ENCODE measurements around the gene ETV5. TPM values are rescaled to one million over a fixed set of nuclear protein-coding genes. Genes with fewer than 3 reads are reported as not detected.

The ETV5 gene
- total RNA-seq, 1 donor from 2014 or later, result 54.1 TPM

GRCh38 chr3:186129206-186129605 lies 20.3 kb upstream of the ETV5 start:
- Mint-ChIP-seq H3K9me3 (ENCODE audit: low read depth) (no peaks in the 10 kb centered on the region), H3K36me3 (ENCODE audit: insufficient read depth) (no peaks in the 10 kb centered on the region), H3K4me1 (ENCODE audit: low read depth) (peaks cover 9% of the 10 kb centered on the region), H3K27ac (no peak overlapping the region), H3K27me3 (peaks cover 4% of the 10 kb centered on the region), H3K4me3 (ENCODE audit: low read depth) (no peak overlapping the region)
- no peak for TF ChIP-seq CTCF (IDR thresholded peaks at IDR 0.05; ENCODE audit: unreplicated experiment)
- no peak for DNase-seq (ENCODE audit: low spot score, unreplicated experiment)

GRCh38 chr3:186128158-186128557 lies 19.3 kb upstream of the ETV5 start:
- H3K4me1 Mint-ChIP-seq (ENCODE audit: low read depth), result peaks cover 10% of the 10 kb centered on the region
- H3K9me3 Mint-ChIP-seq (ENCODE audit: low read depth), result no peaks in the 10 kb centered on the region
- H3K36me3 Mint-ChIP-seq (ENCODE audit: insufficient read depth), result no peaks in the 10 kb centered on the region
- DNase-seq (ENCODE audit: low spot score, unreplicated experiment), result no peak
- no peak overlapping the region for H3K27ac Mint-ChIP-seq
- no peak overlapping the region for H3K4me3 Mint-ChIP-seq (ENCODE audit: low read depth)
- no peak for TF ChIP-seq CTCF (IDR thresholded peaks at IDR 0.05; ENCODE audit: unreplicated experiment)
- peaks cover 4% of the 10 kb centered on the region for H3K27me3 Mint-ChIP-seq

- Mint-ChIP-seq H3K36me3 (ENCODE audit: insufficient read depth) (no peaks in the 10 kb centered on the region), H3K9me3 (ENCODE audit: low read depth) (no peaks in the 10 kb centered on the region), H3K27me3 (peaks cover 4% of the 10 kb centered on the region), H3K27ac (no peak overlapping the region), H3K4me1 (ENCODE audit: low read depth) (peaks cover 14% of the 10 kb centered on the region), H3K4me3 (ENCODE audit: low read depth) (no peak overlapping the region)
- no peak for TF ChIP-seq CTCF (IDR thresholded peaks at IDR 0.05; ENCODE audit: unreplicated experiment)
- no peak for DNase-seq (ENCODE audit: low spot score, unreplicated experiment)
These were observed 18.6 kb upstream of the ETV5 start for GRCh38 chr3:186127463-186127862.

- TF ChIP-seq CTCF (IDR thresholded peaks at IDR 0.05; ENCODE audit: unreplicated experiment), result no peak
- H3K27ac Mint-ChIP-seq, result no peak overlapping the region
- H3K4me1 Mint-ChIP-seq (ENCODE audit: low read depth), result peaks cover 17% of the 10 kb centered on the region
- H3K4me3 Mint-ChIP-seq (ENCODE audit: low read depth), result no peak overlapping the region
- no peaks in the 10 kb centered on the region for H3K9me3 Mint-ChIP-seq (ENCODE audit: low read depth)
- H3K27me3 Mint-ChIP-seq, result peaks cover 3% of the 10 kb centered on the region
- DNase-seq (ENCODE audit: low spot score, unreplicated experiment), result no peak
- H3K36me3 Mint-ChIP-seq (ENCODE audit: insufficient read depth), result no peaks in the 10 kb centered on the region
These were observed 16.2 kb upstream of the ETV5 start for GRCh38 chr3:186125118-186125517.

- no peaks in the 10 kb centered on the region for H3K36me3 Mint-ChIP-seq (ENCODE audit: insufficient read depth)
- no peak overlapping the region for H3K27ac Mint-ChIP-seq
- peaks cover 3% of the 10 kb centered on the region for H3K27me3 Mint-ChIP-seq
- no peak for DNase-seq (ENCODE audit: low spot score, unreplicated experiment)
- H3K4me1 Mint-ChIP-seq (ENCODE audit: low read depth), result peaks cover 17% of the 10 kb centered on the region
- TF ChIP-seq CTCF (IDR thresholded peaks at IDR 0.05; ENCODE audit: unreplicated experiment), result no peak
- H3K4me3 Mint-ChIP-seq (ENCODE audit: low read depth), result no peak overlapping the region
- no peaks in the 10 kb centered on the region for H3K9me3 Mint-ChIP-seq (ENCODE audit: low read depth)
These were observed 15.7 kb upstream of the ETV5 start for GRCh38 chr3:186124592-186124991.
